HG03097 (cell line): ENCODE results near the gene RYR2.

ENCODE experiments used
- ATAC-seq: cut with Tn5 transposase; IDR thresholded peaks from one replicate; pipeline ENCODE4 v1.9.1; 2021; ENCODE audit not compliant: unreplicated experiment, low FRiP score

RYR2 gene

GRCh38 chr1:237398751-237399150, 356.8 kb downstream of the RYR2 start:
- ATAC-seq: no peak

GRCh38 chr1:237405912-237406311, 363.9 kb downstream of the RYR2 start:
- ATAC-seq: no peak

- no peak for ATAC-seq
Measured at GRCh38 chr1:237411621-237412020, 369.6 kb downstream of the RYR2 start.

GRCh38 chr1:237416924-237417655, 375.1 kb downstream of the RYR2 start:
- ATAC-seq: no peak

GRCh38 chr1:237428809-237429208, 386.8 kb downstream of the RYR2 start:
- no peak for ATAC-seq

- no peak for ATAC-seq
Measured at GRCh38 chr1:237429252-237429651, 387.3 kb downstream of the RYR2 start.

GRCh38 chr1:237431448-237431847, 389.5 kb downstream of the RYR2 start:
- ATAC-seq: no peak

- no peak for ATAC-seq
Measured at GRCh38 chr1:237440346-237440745, 398.4 kb downstream of the RYR2 start.

GRCh38 chr1:237444120-237444790, 402.3 kb downstream of the RYR2 start:
- no peak for ATAC-seq

GRCh38 chr1:237448042-237448441, 406.1 kb downstream of the RYR2 start:
- ATAC-seq: no peak

GRCh38 chr1:237457573-237457972, 415.6 kb downstream of the RYR2 start:
- ATAC-seq: no peak

GRCh38 chr1:237467320-237467719, 425.3 kb downstream of the RYR2 start:
- no peak for ATAC-seq

- no peak for ATAC-seq
Measured at GRCh38 chr1:237470712-237471338, 428.8 kb downstream of the RYR2 start.

GRCh38 chr1:237471377-237471776, 429.4 kb downstream of the RYR2 start:
- no peak for ATAC-seq

GRCh38 chr1:237471956-237472355, 430.0 kb downstream of the RYR2 start:
- ATAC-seq: no peak

- no peak for ATAC-seq
Measured at GRCh38 chr1:237473854-237474253, 431.9 kb downstream of the RYR2 start.

- no peak for ATAC-seq
Measured at GRCh38 chr1:237478082-237478481, 436.1 kb downstream of the RYR2 start.

- ATAC-seq: no peak
Measured at GRCh38 chr1:237478842-237479241, 436.9 kb downstream of the RYR2 start.

- ATAC-seq: no peak
Measured at GRCh38 chr1:237482777-237483176, 440.8 kb downstream of the RYR2 start.

- ATAC-seq: no peak
Measured at GRCh38 chr1:237492359-237492758, 450.4 kb downstream of the RYR2 start.

GRCh38 chr1:237500566-237500965, 458.6 kb downstream of the RYR2 start:
- no peak for ATAC-seq

GRCh38 chr1:237503292-237503691, 461.3 kb downstream of the RYR2 start:
- ATAC-seq: no peak
